GM12801 (cell line): ENCODE measurements around the gene LSR.

Experiments used
- CTCF ChIP-seq: IDR thresholded peaks from one replicate; pipeline ENCODE4 v1.5.1; 2011; ENCODE audit warnings: control low read depth; ENCODE audit not compliant: insufficient read length; ENCODE audit errors: extremely low read depth

The LSR gene

GRCh38 chr19:35308910-35309309 lies 60.1 kb downstream of the LSR start:
- TF ChIP-seq CTCF: no peak

GRCh38 chr19:35309481-35310279 lies 60.9 kb downstream of the LSR start:
- TF ChIP-seq CTCF: no peak

- TF ChIP-seq CTCF: no peak
These were observed 61.5 kb downstream of the LSR start for GRCh38 chr19:35310331-35310730.

GRCh38 chr19:35310811-35311465 lies 62.1 kb downstream of the LSR start:
- no peak for TF ChIP-seq CTCF

GRCh38 chr19:35311901-35312665 lies 63.3 kb downstream of the LSR start:
- no peak for TF ChIP-seq CTCF

GRCh38 chr19:35313587-35313986 lies 64.8 kb downstream of the LSR start:
- TF ChIP-seq CTCF: no peak

GRCh38 chr19:35314031-35314430 lies 65.2 kb downstream of the LSR start:
- no peak for TF ChIP-seq CTCF
